MCF 10A (cell line): ENCODE data around the gene ITGAV. TPM values are rescaled to one million over a fixed set of nuclear protein-coding genes. Genes with fewer than 3 reads are reported as not detected.

ENCODE experiments used
- BruUV-seq: library from RNA; stranded (reverse); fragments of 400-500 nt; replicated peaks from 2 replicates; lab custom pipeline; 2021; lab: Mats Ljungman, UMichigan
- CTCF ChIA-PET: fragments of 300-600 bp; sonication (Branson Sonifier 250); formaldehyde crosslinking; extraction: SDS; loops from one replicate; lab custom pipeline; 2021; ENCODE audit warnings: antibody characterized with exemption, inconsistent platforms; lab: Yijun Ruan, JAX
- POLR2A ChIA-PET: fragments of 300-600, 350-650 bp; sonication (Branson Sonifier 250); formaldehyde crosslinking; extraction: SDS; loops from one replicate; lab custom pipeline; 2020; ENCODE audit warnings: antibody characterized with exemption, inconsistent platforms; lab: Yijun Ruan, JAX
- DNase-seq: peaks from one replicate; pipeline ENCODE4 v3.0.0-alpha.2; 2018; ENCODE audit not compliant: unreplicated experiment
- H3K27ac Mint-ChIP-seq: one replicate; pipeline ENCODE4 v1.8.0; 2022; ENCODE audit warnings: mild to moderate bottlenecking, low read depth, mixed read lengths; ENCODE audit not compliant: unreplicated experiment
- H3K27me3 Mint-ChIP-seq: one replicate; pipeline ENCODE4 v1.8.0; 2022; ENCODE audit warnings: mixed read lengths; ENCODE audit not compliant: insufficient read depth, unreplicated experiment
- H3K36me3 Mint-ChIP-seq: one replicate; pipeline ENCODE4 v1.8.0; 2022; ENCODE audit warnings: mild to moderate bottlenecking, moderate library complexity, mixed read lengths; ENCODE audit not compliant: insufficient read depth, unreplicated experiment
- H3K4me1 Mint-ChIP-seq: one replicate; pipeline ENCODE4 v1.8.0; 2022; ENCODE audit warnings: mixed read lengths; ENCODE audit not compliant: insufficient read depth, unreplicated experiment
- H3K4me3 Mint-ChIP-seq: one replicate; pipeline ENCODE4 v1.8.0; 2022; ENCODE audit warnings: mild to moderate bottlenecking, moderate library complexity, mixed read lengths; ENCODE audit not compliant: unreplicated experiment
- H3K9me3 Mint-ChIP-seq: one replicate; pipeline ENCODE4 v1.8.0; 2022; ENCODE audit warnings: mixed read lengths; ENCODE audit not compliant: unreplicated experiment
- intact Hi-C: fragments of 100-400 bp; cut with micrococcal nuclease; formaldehyde crosslinking; loops from 2 replicates; pipeline ENCODE4 v1.14.1; 2022
- total RNA-seq: library from RNA; stranded (reverse); gene quantifications from 2 replicates; pipeline ENCODE4 v1.2.3, GENCODE V29; 2022
- TF ChIP-seq, protein P1 (sequence below): fragments of 200-600 bp; IDR thresholded peaks from one replicate; pipeline ENCODE4 v1.8.0; 2022; ENCODE audit warnings: antibody characterized with exemption, mild to moderate bottlenecking; ENCODE audit not compliant: unreplicated experiment

Gene ITGAV
- total RNA-seq, 1 experiment from 2014 or later = 56.1 TPM

DNA sequence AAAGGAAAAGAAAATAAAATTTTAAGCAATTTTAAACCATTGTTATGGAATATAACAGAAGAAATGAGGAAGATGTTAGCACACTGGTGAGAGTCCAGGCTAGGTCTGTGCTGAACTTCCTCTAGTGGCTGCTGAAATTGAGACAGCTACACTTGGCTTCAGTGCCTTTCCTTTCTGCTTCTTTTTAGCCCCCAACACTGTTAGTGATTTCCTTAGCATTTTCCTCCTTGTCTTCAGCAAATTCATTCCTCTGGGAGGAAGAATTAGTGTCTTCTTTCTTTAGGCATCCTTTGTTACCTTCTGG, 47.6 kb downstream of the ITGAV start:
- POLR2A ChIA-PET = no interaction called here
- Mint-ChIP-seq H3K27ac (no peak overlapping the region), H3K36me3 (peaks cover 21% of the 10 kb centered on the region)

DNA sequence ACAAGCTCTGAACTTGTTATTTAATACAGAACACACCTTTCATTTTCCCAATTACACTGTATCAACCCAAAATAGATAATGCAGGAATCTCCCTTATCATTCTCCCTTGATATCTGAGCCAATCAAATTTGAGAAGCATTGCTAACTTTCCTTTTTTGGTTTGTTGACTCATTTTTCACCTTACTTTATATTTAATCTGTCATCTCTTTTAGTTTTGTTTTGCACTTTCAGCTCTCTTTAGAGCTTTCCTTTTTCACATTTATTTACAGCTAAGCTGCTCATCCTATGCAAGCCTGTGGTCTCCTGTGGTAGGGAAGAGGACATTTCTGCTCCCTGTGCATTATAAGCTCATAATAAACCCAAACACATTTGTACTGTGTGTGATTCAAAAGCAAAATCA, 50.1 kb downstream of the ITGAV start:
- Mint-ChIP-seq H3K9me3 (no peaks in the 10 kb centered on the region), H3K27ac (no peak overlapping the region), H3K4me3 (no peak overlapping the region), H3K27me3 (no peaks in the 10 kb centered on the region), H3K36me3 (peaks cover 21% of the 10 kb centered on the region), H3K4me1 (peaks cover 6% of the 10 kb centered on the region)
- no peak for DNase-seq
- BruUV-seq = no TSS peak
- intact Hi-C loops = loop anchor here (5.0 kb wide), 1 partner anchor 1033 kb away; no protein-coding TSS in a partner anchor
- ChIA-PET POLR2A (interaction anchor here (0.5 to 4.9 kb wide), 4 partner anchors 29 to 146 kb away, joined by 3 to 45 read pairs (median 4); no protein-coding TSS in a partner anchor), CTCF (interaction anchor here (0.6 to 5.9 kb wide), 5 partner anchors 43 to 681 kb away, joined by 3 to 162 read pairs (median 4); no protein-coding TSS in a partner anchor)
- TF ChIP-seq, protein P1, sequence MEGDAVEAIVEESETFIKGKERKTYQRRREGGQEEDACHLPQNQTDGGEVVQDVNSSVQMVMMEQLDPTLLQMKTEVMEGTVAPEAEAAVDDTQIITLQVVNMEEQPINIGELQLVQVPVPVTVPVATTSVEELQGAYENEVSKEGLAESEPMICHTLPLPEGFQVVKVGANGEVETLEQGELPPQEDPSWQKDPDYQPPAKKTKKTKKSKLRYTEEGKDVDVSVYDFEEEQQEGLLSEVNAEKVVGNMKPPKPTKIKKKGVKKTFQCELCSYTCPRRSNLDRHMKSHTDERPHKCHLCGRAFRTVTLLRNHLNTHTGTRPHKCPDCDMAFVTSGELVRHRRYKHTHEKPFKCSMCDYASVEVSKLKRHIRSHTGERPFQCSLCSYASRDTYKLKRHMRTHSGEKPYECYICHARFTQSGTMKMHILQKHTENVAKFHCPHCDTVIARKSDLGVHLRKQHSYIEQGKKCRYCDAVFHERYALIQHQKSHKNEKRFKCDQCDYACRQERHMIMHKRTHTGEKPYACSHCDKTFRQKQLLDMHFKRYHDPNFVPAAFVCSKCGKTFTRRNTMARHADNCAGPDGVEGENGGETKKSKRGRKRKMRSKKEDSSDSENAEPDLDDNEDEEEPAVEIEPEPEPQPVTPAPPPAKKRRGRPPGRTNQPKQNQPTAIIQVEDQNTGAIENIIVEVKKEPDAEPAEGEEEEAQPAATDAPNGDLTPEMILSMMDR = no peak

More for the DNA sequence above, 47.6 kb downstream of the ITGAV start:
- Mint-ChIP-seq H3K4me3 (no peak overlapping the region), H3K4me1 (peaks cover 11% of the 10 kb centered on the region), H3K27me3 (no peaks in the 10 kb centered on the region), H3K9me3 (no peaks in the 10 kb centered on the region)
- no TSS peak for BruUV-seq
- CTCF ChIA-PET = no interaction called here
- no peak for DNase-seq
- intact Hi-C loops = no loop called here
- TF ChIP-seq, protein P1 = no peak

DNA sequence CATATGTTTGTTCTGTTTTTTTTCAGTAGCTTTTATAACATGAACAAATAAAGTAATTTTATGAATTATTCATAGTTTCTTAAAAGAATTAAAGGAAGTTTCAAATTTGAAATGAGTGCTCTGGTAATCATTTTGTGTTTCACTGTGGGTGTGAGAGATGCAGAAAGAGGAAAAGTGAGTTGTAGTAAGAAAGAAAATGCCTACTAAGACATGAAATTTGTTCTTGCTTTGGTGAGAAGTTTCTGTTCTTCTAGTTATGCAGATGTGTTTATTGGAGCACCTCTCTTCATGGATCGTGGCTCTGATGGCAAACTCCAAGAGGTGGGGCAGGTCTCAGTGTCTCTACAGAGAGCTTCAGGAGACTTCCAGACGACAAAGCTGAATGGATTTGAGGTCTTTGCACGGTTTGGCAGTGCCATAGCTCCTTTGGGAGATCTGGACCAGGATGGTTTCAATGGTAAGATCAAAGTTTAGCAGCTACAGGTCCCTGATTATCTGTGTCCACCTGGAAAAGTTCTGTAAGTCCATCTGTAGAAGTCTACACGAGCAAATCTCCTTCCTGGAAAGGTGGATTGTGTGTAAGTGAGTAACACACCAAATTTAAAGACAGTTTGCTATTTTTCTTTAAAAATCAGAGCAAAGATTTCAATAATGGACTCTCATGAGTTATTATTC, 51.4 kb downstream of the ITGAV start:
- no peak for DNase-seq
- intact Hi-C loops = loop anchor here (1.0 to 5.0 kb wide), 3 partner anchors 51 to 1034 kb away; partner anchors contain the start of gene ITGAV
- Mint-ChIP-seq H3K4me3 (no peak overlapping the region), H3K27me3 (no peaks in the 10 kb centered on the region), H3K36me3 (peaks cover 21% of the 10 kb centered on the region), H3K4me1 (peaks cover 6% of the 10 kb centered on the region), H3K9me3 (no peaks in the 10 kb centered on the region), H3K27ac (peak overlapping the region; percentile 46)
- BruUV-seq = no TSS peak
- ChIA-PET POLR2A (interaction anchor here (0.8 to 4.9 kb wide), 9 partner anchors 27 to 155 kb away, joined by 3 to 45 read pairs (median 4); partner anchors contain the start of genes ITGAV and ZC3H15), CTCF (interaction anchor here (0.6 to 5.9 kb wide), 40 partner anchors 8 to 1364 kb away, joined by 3 to 162 read pairs (median 4); partner anchors contain the start of gene ITGAV)
- TF ChIP-seq, protein P1 = no peak

DNA sequence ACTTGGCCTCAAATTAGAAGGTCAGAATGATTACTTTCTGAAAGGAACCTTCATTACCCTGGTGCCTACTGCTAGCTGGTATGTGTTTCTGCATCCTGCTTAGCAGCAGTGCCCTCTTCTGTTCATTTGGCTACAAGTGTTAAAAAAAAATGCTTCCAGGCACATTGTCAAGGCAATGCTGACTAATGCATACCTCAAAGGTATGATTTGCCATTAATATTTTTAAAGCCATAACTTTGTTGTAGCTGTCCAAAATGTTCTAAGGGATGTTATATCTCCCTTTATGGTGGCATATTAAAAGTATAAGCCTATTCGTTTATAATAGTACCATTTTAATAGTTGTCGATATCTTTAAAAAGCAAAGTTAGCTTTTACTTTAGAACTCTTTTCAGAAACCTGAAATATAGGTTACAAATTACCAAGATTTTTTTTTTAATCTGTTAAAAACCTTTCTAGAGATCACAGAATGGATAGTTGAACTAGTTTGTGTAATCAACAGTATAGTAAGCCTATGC, 52.0 kb downstream of the ITGAV start:
- DNase-seq = peak; percentile 81
- peaks cover 21% of the 10 kb centered on the region for H3K36me3 Mint-ChIP-seq
- peak overlapping the region; percentile 46 for H3K27ac Mint-ChIP-seq
- TF ChIP-seq, protein P1 = peak; percentile 81
- POLR2A ChIA-PET = interaction anchor here (0.8 to 4.9 kb wide), 7 partner anchors 28 to 156 kb away, joined by 3 to 45 read pairs (median 5); partner anchors contain the start of genes ITGAV and ZC3H15
- intact Hi-C loops = loop anchor here (1.0 to 5.0 kb wide), 3 partner anchors 52 to 1035 kb away; partner anchors contain the start of gene ITGAV
- H3K4me3 Mint-ChIP-seq = no peak overlapping the region
- H3K4me1 Mint-ChIP-seq = peaks cover 6% of the 10 kb centered on the region
- BruUV-seq = no TSS peak
- CTCF ChIA-PET = interaction anchor here (0.5 to 5.9 kb wide), 47 partner anchors 9 to 1365 kb away, joined by 3 to 162 read pairs (median 4); partner anchors contain the start of gene ITGAV
- H3K9me3 Mint-ChIP-seq = no peaks in the 10 kb centered on the region
- no peaks in the 10 kb centered on the region for H3K27me3 Mint-ChIP-seq
